GM21360 (cell line): ENCODE data around the gene IFNL2.
"Not testable (repeated sequence)": the region's sequence is repeated elsewhere in the genome, so short reads cannot be mapped to it uniquely, and the experiment has no call there.

Experiments used
- ATAC-seq: cut with Tn5 transposase; IDR thresholded peaks from one replicate; pipeline ENCODE4 v1.9.1; 2021; ENCODE audit warnings: mild to moderate bottlenecking, moderate library complexity; ENCODE audit not compliant: unreplicated experiment

Gene IFNL2

DNA sequence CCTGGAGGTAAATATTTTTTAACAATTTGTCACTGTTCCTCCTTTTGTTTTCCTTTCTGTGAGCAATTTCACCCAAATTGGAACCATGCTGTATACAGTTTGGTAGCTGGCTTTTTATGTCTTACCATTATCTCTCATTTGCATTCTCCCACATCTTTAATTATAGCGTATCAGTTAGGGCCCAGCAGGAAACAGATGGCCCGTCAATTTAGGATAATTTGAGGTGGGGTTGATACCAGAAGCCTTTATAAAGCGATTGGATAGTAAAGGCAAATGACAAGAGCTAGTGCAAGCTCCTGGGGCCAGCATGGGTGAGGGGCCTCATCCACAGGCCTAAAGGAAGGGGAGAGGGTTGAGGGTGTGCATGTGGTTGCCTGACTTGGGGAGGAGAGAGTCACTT is 15.7 kb upstream of the IFNL2 start:
- ATAC-seq, result no peak

DNA sequence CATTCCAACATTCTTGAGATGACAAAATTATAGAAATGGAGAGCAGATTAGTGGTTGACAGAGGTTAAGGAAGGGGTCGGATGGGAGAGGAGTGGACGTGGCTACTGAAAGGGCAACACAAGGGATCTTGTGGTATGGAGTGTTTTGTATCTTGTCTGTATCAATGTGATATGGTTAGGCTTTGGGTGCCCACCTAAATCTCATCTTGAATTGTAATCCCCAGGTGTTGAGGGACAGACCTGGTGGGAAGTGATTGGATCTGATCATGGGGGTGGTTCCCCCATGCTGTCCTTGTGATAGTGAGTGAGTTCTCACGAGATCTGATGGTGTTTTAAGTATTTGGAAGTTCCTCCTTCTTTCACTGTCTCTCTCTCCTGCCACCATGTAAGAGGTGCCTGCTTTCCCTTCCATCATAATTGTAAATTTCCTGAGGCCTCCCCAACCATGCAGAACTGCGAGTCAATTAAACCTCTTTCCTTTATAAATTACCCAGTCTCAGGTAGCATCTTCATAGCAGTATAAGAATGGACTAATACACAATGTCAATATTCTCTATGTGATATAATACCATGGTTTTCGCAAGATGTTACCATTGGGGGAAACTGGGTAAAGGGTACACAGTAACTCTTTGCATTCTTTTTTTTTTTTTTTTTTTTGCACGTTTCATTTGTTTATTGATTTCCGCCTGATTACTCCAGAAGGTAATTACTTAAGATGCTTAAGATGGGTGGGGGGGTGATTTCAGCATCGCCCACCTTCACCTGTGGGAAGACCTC is 14.6 kb upstream of the IFNL2 start:
- ATAC-seq, result no peak

DNA sequence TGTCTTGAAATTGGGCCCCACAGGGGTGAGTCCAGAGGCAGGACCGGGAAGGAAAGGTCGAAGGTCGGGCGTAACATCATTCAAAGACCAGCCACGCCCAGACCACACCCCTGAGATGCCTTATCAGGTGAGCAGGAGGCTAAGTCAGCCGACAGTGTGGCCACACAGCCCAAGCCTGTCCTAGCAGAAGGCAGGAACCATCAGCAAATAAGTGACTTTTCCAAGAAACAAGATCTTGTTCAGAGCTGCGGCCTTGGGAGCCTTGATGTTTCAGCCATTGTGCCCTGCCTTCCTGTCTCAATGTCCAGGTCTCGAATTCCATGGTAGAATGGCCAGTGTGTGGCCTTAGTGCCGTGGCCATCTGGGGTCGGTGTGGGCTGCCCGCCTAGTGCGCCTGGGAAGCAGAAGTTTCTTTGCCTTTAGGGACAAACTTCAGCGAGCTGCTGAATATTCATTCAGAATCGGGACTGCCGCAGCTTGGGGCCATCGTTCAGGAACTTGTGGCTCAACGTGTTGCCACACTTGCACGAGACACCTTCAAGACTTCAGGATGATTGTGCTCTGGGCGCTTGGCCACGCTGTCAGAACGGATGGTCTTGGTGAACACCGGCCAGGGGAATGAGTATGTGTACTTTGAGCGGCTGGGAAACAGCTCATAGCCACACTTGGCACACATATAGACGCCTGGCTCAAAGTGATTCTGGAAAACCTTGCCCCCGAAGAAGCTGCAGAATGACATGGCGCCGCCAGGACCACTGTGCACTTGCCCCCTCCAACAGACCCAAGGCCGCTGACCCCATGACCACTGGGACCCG is 13.5 kb upstream of the IFNL2 start:
- ATAC-seq, result no peak

DNA sequence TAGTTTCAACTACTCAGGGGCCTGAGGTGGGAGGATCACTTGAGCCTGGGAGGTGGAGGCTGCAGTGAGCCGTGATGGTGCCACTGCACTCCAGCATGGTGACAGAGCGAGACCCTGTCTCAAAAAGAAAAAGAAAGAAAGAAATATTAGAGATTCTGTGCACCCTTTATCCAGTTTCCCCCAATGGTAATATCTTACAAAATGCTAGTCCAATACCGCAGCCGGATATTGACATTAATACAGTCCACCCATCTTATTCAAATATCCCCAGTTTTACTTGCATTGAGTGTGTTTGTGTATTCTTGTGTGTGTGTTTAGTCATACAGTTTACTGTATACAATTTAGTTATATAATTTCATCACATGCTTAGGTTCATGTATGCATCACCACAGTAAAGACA is 11.0 kb upstream of the IFNL2 start:
- ATAC-seq, result no peak

DNA sequence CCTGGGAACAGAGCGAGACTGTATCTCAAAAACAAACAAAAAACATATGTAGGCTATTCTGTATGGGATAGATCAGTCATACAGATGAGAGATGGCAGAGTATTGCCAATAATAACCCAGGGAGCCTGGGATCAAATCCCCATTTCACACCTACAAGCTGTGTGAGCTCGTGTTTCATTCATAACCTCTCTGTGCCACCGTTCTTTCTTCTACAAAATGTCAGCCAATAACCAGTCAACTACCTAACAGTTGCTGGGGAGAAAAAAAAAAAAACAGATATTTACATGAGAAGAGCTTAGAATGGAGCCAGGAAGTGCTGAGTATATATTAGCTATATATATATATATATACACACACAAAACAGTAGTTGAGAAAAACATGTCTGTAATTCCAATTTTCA is 6.5 kb upstream of the IFNL2 start:
- no peak for ATAC-seq

DNA sequence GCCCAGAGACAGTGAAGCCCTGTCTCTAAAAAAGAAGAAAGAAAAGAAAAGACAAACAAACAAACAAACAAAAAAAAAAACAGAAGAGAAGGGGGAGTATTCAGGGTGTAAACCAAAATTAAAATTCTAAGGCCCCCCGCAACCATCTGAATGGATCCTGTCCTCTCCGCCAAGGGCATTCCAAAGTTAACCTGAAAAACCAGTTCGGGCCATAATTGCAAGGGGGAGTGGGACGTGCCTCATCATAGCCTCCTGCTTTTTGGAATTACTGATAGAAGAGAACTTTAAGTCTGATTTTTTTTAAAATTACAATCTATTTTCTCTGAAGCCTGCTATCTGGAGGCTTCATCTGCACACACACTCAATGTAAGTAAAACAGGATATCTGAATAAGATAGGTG is 5.7 kb upstream of the IFNL2 start:
- no peak for ATAC-seq

DNA sequence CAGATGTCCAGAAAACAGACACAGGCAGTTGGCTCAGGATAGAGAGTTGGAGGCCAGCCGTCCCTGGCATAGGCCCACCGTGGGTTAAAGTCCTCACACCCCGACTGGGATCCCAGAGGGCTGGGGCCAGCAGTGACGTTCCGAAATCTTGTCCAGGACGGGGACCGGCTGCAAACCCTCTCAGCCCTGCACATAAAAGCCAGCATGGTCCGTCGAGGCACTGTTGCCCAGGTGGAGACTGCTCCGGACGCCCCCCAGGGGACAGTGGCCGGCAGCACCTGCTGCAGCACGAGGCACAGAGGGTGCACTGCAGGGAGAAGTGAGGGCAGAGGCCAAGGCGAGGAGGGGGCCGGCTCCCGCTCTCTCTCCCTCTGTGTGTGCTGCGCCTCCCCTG is 4.3 kb upstream of the IFNL2 start:
- ATAC-seq, result no peak

DNA sequence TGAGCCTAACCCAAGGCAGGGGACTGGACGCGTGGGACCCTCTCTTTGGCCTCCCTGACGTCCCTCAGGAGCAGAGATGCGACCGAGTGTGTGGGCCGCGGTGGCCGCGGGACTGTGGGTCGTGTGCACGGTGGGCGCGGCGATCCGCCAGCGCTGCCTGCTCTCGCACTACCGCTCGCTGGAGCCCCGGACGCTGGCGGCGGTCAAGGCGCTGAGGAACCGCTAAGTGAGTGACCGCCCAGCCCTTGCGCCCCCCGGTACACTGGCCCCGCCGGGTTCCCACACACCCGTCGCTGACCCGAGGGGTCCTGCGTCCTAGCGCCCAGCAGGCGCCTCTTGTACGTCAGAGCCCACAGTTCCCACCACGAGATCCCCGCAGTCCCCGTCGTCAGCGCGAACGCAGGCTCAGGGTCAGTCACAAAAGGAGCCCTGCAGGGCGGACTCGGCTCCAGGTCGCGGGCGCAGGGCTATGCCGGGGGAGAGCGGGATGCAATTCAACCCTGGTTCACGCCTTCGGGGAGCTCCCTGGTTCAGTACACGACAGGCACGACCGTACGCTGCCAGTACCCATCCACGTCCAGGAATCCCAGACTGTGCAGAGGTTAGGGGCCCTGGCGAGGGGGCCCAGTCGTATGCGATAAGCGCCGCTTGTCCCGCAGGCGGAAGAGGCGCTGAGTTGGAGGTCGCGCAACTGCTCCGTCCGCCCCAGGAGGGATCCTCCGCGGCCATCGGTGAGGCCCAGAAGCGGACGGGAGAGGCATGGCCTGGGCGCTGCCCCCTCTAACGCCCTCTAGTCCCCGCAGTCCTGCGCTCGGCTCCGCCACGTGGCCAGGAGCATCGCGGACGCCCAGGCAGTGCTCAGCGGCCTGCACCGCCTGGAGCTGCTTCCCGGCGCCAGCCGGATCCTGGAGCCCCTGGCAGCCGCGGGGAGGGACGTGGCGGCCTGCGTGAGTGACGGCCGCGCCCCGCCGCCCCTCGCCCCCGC is 3.6 kb upstream of the IFNL2 start:
- no peak for ATAC-seq

DNA sequence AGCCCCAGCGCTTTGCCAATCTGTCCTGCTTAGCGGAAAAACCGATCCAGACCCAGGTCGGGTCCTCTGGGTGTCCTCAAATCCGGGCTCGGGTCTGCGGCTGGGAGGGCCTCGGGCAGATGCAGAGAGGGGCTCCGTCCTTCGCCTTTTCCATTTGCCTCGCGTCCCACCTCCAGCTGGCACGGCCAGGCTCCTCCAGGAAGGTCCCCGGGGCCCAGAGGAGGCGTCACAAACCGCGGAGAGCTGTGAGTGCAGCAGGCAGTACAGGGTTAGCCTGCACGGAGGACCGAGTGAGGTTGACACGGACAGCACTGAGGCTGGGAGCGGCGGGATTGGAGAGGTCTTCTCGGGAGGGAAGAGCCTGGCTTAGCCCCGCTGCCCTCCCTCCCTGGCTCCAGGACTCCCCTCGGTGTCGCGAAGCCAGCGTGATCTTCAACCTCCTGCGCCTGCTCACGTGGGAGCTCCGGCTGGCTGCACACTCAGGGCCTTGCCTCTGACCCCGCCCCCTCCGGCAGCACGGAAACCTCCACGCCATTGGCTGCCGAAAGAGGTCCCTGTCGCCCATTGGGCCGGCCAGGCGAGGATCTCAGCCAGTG is 2.8 kb upstream of the IFNL2 start:
- no peak for ATAC-seq

DNA sequence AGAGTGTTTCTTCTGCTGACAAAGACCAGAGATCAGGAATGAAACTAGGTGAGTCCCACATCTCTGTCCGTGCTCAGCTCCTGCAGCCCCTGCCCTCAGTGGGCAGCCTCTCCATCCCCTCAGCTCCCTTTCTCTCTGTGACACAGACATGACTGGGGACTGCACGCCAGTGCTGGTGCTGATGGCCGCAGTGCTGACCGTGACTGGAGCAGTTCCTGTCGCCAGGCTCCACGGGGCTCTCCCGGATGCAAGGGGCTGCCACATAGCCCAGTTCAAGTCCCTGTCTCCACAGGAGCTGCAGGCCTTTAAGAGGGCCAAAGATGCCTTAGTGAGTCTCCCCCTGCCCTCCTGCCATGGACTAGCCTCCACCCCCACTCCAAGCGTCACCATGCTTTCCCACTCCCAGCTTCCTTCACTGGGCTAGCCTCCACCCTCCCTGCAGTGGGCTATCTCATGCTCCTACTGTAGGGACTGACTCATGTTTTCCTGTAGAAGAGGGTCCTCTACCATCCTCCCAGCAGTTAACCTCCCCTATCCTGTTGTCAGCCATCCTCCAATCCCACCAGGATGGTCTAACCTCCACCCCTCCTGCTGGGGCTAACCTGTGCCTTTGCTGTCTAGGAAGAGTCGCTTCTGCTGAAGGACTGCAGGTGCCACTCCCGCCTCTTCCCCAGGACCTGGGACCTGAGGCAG is 481 bp downstream of the IFNL2 start:
- not testable (repeated sequence) for ATAC-seq

DNA sequence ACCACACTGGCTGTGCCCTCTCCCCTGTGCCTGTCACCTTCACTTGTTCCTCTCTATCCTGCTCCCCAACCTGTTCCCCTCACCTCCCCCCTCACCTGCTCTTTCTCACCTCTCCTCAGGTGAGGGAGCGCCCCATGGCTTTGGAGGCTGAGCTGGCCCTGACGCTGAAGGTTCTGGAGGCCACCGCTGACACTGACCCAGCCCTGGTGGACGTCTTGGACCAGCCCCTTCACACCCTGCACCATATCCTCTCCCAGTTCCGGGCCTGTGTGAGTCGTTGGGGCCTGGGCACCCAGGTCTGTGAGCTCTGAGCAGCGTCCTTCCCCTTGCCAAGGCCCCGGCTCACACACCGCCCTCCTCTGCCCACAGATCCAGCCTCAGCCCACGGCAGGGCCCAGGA is 1.2 kb downstream of the IFNL2 start:
- ATAC-seq, result not testable (repeated sequence)

DNA sequence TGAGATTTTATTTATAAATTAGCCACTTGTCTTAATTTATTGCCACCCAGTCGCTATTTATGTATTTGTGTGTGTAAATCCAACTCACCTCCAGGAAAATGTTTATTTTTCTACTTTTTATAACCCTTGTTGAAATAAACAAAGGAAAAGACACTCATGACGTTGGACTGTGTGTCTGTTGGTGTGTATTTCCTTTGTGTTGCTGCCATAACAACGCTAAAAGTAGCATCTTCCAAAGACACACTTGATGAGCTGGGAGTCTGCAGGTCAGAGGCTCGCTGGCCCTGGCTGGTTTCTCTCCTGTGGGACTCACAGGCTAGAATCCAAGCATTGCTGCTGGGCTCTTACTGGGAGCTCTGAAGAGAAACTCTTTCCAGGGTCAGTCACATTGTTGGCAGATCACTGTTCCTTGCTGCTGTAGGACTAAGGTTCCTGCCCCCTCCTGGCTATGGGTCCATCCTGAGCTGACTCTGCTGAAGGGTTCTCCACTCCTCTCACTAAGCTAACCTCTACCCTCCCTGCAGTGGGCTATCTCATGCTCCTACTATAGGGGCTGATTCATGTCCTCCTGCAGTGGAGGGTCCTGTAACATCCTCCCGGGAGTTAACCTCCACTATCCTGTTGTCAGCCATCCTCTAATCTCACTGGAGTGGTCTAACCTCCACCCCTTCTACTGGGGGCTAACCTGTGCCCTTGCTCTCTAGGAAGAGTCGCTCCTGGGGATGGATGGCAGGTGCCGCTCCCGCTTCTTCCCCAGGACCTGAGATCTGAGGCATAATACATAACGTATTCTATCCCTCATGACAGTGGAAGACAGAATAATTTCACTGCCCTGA is 2.1 kb downstream of the IFNL2 start:
- no peak for ATAC-seq

DNA sequence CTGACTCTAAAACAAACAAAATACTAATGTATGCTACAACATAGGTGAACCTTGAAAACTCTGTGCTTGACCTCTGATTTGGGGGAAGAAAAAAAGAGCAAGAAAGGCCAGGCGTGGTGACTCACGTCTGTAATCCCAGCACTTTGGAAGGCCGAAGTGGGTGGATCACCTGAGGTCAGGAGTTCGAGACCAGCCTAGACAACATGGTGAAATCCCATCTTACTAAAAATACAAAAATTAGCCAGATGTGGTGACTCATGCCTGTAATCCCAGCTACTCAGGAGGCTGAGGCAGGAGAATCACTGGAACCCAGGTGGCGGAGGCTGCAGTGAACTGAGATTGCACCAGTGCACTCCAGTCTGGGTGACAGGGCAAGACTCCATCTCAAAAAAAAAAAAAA is 5.7 kb downstream of the IFNL2 start:
- ATAC-seq, result not testable (repeated sequence)

DNA sequence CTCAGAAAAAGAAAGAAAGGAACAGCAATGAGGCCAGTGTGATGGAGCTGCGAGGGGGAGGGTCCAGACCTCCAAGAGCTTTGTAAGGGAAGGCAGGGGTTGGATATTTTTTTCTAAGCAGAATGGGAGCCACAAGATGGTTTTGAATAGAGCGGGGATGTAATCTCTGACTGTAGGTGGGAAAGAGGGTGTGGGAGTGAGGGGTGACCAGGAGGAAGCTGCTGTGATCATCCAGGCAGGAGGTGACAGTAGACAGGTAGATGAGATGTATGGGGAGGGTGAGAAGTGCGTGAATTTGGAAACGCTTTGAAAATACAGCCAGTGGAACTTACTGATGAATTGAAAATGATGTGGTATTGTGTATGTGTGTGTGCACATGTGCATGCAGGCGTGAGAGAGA is 7.4 kb downstream of the IFNL2 start:
- no peak for ATAC-seq

DNA sequence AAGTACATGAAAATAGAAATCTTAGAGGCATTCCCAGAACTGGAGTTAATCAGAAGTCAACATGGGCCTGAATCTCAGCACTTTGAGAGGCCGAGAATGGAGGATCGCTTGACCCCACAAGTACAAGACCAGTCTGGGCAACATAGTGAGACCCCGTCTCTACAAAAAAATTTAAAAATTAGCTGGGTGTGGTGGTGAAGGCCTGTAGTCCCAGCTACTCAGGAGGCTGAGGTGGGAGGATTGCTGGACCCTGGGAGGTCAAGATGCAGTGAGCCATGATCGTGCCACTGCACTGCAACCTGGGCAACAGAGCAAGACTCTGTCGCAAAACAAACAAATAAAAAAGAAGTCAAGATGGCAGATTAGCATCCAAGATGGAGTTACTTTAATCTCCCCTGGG is 8.5 kb downstream of the IFNL2 start:
- no peak for ATAC-seq

DNA sequence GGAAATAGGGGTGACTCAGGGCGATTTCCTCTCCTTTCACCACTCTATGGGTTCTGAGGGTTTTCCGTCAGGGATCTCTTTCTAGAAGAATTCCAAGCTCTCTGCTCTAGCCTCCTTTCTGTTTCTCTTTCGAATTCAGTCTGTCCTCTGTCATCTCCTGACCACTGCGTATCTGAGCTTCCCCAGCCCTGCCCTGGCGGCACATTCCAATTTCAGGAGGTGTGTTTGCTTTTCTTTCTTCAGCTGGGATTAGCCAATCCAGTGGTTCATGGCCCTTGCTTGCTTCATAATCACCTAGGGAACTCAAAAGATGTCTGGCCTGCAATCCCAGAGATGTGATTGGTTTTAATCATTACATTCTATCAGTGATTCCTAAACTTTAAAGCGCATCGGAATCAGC is 9.4 kb downstream of the IFNL2 start:
- ATAC-seq, result no peak

DNA sequence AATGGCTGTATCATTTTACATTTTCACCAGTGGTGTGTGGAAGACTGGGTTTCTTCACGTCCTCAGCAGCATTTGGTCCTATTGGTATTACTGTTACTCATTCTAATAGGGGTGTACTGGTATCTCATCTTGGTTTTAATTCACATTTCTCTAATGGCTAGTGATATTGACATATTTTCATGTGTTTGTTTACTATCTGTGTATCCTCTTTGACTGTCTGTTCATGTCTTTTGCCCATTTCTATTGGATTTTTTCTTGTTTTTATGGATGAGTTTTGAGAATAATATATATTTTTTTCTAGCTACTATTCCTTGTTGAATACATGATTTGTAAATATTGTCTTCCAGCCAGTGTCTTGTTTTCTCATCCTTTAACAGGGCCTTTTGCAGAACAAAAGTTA is 13.8 kb downstream of the IFNL2 start:
- ATAC-seq, result no peak

DNA sequence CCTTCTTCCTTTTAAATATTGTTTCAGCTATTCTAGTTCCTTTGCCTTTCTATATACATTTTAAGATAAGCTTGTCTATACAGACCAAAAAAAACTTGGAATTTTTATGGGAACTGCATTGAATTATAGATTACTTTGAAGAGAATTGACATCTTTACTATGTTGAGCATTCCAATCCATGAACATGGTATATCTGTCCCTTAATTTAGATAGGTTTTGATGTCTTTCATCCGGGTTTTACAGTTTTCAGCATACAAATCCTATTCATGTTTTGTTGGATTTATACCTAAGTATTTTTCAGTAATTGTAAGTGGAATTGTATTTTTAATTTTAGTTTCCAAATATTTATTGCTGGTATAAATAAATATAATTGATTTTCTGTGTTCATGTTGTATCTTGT is 15.8 kb downstream of the IFNL2 start:
- no peak for ATAC-seq

DNA sequence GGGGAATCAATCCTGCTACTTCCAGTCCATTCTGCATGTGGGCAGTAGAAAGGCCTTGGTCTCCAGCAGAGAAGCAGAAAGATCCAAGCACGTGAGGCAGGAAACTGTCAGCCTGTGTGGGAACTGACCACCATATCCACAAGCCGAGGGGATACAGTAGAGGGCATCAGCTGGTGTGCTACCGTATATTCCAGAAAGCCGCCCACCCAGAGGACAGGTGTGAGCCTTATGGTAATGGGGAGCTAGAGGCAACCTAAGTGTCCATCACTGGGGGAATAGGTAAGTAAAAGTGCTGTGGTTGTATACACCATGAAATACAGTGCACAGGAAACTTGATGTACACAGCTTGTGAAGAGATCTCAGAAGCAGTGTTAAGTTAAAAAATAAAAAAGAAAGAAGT is 25.2 kb downstream of the IFNL2 start:
- ATAC-seq, result no peak
